ENCODE measurements around the gene TECR.
"Not testable (repeated sequence)": the region's sequence is repeated elsewhere in the genome, so short reads cannot be mapped to it uniquely, and the experiment has no call there.

TECR gene

DNA sequence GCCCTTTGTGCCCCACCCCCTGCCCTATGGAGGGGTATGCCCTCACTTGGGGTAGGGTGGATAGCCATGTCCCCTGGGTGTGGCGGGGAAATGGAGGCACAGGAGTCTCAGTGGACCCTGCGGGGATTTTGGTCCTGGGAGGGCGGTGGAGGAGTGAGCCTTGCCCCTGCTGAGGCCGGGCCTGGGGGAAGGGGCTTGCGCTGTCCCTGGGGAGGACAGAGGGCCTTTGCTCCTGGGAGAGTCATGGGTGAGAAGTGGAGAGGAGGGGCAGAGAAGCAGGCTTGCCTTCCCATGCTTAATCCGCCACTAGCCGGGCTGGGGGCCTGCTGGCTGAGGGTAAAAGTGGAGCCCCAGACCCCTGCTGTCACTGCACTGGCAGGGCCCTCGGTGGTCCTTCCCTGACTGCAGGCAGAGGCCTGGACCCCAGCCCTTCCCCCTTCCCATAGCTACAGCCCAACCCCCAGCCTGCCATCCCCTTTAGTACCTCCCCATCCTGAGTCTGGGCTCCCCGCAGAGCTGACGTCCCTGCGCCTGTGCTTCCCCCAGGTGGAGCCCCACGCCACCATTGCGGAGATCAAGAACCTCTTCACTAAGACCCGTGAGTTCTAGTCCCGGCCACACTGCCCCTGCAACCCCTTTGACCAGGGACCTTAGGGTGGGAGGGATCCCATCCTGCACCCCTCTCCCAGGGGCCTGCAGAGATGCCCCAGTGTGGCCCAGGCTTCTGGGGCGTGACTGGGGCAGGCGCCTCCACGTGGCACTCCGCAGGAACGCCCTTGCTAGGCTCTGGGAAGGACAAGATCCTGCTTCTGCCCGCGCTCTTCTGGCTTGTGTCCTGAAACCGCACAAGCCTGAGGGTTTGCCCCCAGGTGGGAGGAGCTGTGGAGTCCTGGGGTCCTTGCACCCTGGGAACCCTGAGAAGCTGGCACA lies 33.5 kb downstream of the TECR start:
- DNase-seq, result no peak

DNA sequence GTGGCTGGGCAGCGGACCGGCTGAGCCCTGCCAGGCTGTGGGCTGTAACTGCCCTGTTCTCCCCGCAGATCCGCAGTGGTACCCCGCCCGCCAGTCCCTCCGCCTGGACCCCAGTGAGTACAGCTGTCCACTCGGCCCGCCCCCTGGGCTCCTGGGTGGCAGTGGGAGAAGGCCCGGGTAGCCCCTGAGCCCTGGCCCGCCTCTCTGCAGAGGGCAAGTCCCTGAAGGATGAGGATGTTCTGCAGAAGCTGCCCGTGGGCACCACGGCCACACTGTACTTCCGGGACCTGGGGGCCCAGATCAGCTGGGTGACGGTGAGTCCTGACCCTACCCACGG lies 34.2 kb downstream of the TECR start:
- DNase-seq, result no peak

DNA sequence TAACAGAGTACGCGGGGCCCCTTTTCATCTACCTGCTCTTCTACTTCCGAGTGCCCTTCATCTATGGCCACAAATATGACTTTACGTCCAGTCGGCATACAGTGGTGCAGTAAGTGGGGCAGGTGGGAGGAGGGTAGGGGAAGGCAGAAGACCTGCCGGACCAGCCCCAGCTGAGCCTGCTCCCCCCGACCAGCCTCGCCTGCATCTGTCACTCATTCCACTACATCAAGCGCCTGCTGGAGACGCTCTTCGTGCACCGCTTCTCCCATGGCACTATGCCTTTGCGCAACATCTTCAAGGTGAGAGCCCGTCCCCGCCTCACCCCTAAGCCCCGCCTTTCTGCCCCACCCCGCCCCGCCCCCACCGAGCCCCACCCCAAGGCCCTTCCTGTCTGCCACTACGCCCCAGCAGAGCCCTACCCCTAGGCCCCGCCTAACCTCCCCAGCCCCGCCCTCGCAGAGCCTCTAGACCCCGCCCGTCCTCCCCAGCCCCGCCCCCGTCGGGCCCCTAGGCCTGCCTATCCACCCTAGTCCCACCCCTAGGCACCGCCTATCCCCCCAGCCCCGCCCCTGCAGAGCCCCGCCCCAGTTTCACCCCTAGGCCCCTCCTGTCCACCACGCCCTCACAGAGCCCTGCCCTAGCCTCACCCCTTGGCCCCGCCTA lies 34.7 kb downstream of the TECR start:
- no peak for DNase-seq

DNA sequence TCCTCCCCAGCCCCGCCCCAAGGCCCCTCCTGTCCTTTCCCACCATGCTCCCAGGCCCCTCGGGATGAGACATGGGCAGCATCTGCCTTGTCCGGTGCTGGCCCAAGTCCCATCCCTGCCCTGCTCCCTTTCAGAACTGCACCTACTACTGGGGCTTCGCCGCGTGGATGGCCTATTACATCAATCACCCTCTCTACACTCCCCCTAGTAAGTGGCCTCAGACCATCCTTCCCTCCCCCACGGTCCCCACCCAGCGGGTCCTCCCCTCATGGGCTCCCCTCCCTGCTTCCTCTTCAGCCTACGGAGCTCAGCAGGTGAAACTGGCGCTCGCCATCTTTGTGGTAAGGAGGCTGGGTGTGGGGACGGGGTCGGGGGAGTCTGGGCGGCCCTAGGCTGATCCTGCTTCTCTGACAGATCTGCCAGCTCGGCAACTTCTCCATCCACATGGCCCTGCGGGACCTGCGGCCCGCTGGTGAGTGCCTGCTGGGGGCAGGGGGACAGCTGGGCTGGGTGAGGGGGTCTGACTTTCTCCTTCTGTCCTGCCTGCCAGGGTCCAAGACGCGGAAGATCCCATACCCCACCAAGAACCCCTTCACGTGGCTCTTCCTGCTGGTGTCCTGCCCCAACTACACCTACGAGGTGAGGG lies 35.4 kb downstream of the TECR start:
- DNase-seq, result not testable (repeated sequence)

DNA sequence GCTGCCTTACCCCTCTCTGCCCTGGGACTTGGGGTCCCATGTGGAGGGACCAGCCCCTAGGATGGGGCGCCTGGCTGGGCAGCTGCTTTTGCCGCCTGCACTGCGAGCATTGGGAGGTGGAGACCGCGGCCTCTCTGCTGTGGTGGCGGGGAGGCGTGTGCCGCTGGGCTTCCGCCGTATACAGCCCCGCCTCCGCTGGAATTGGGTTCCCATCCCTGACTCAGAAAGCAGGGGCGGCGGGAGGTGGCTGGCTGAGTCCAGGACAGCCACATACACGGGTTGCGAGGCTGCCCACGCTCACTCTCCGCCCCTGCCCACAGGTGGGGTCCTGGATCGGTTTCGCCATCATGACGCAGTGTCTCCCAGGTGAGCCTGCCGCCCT lies 35.9 kb downstream of the TECR start:
- DNase-seq, result no peak

DNA sequence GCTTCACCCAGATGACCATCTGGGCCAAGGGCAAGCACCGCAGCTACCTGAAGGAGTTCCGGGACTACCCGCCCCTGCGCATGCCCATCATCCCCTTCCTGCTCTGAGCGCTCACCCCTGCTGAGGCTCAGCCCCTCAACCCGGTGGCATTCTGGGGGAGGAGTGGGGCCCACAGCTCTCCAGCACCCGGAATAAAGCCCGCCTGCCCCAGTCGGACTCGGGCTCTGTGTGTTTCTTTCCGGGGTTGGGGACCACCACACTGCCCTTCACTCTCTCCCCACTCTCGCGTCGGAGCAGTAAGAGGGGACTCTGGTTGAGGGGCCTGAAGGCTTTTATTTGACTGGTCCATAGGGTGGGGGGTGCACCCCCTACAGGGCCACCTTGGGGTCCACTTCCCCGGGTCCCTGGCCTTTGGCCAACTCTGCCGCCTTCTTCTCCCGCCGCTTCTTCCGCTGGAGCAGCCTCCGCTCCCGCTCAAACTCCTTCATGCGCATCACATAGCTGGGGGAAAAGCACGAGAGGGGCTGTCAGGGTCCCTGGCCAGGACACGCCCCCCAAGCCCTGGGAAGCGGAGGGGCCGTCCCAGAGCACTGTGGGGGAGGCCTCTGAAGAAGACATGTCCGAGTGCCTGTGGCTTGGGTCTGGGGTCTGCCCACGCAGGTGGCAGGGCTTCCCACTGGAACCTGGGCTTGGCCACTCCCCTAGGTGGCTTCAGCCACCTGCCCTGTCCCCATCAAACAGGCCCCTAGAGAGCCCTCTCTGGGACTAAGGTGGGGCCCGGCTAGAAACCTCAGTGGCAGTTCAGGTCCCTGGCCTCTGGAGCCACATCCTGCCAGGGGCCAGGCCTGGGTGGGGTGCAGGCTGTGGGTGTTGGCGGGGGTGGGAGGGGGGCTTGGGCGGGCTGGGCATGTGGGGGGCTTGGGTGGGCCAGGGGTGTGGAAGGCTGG lies 36.6 kb downstream of the TECR start:
- no peak for DNase-seq

DNA sequence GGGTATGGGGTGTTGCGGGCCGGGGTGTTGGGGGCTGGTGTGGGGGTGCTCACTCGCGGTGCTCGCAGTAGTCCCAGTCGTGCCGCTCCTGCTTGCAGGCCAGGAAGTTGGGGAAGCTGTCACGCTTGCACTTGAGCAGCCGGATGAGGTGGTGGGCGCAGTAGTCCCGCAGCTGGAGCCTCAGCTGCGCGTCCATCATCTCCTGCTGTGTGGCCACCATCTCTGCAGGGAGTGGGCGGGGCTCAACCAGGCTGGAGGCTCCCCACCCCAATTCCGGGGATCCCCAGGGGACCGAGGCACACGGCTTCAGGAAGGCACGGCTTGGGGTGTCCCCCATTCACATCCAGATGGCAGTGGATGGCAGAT lies 37.3 kb downstream of the TECR start:
- DNase-seq, result no peak

DNA sequence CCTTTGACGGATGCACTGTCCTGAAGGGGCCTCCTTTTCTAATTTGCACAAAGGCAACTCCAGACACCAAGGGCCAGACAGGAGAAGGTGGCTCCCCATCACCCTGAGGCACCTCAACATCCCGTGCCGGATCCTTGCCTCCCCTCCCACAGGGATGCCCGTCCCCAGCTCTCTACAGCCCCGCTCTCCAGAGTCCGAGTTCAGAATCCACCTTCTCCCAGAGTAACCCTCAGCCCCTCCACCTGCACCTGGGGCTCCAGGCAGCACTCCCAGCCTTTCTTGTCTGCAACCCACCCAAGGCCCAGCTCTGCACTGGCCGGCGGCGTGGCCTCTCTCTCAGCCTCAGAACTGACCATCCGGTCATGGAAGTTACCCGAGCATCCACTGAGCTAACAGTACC lies 37.7 kb downstream of the TECR start:
- DNase-seq, result no peak

DNA sequence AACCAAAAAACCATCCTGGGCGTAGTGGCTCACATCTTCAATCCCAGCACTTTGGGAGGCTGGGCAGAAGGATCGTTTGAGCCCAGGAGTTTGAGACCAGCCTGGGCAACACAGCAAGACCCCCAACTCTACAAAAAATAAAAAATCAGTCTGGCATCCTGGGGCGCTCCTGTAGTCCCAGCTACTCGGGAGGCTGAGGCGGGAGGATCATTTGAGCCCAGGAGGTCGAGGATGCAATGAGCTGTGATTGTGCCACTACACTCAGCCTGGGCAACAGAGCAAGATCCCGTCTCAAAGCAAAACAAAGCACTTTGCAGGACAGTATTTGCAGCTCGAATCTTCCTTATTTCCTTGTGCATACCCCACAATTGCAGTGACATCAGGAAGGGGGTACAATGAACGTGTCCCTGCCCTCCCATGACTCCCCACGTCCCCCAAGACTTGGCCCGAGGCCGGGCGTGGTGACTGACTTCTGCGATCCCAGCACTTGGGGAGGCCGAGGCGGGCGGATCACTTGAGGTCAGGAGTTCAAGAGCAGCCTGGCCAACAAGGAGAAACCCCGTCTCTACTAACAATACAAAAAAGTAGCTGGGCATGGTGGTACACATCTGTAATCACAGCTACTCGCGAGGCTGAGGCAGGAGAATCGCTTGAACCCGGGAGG lies 41.6 kb downstream of the TECR start:
- no peak for DNase-seq

DNA sequence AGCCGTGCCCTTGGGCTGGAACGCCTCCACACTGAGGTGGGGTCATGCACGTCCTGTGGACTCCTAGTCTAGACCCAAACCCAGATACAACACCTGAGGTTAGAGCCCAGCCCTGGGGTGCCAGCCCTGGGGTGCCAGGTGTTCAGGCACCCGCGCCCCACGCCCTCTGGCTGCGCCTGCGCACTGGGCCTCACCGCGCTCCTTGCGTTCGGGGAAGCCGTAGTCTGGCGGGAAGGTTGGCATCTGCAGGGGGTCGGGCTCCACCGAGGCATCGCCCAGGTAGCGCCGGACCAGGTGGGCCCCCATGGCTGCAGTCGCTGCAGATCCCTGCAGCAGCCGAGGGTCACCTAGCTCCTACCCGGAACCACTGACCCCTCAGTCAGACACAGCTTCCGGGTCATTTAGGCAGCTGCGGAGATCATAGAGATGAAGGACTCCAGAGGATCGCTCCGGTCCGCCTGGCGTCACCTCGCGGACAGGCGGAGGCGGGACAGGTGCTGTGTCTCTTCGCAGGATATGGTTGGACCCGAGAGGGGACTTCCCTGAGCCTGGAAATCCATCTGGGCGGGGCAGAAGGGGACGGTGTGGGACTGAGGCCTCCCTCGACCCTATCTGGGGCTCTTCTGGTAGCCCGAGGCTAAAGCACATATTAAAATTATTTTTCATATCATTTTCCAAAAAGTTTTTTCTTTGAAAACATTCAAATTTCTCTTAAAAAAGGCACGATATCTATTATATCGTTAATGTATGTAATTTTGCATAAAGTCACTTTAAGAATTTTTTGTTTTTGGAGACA lies 42.5 kb downstream of the TECR start, which contains the start of gene NDUFB7:
TSS of gene NDUFB7 (minus strand) at position 372 of the 796 bp plus-strand sequence. CDS start at position 306, 66 bp downstream.
- peak; percentile 84 for DNase-seq

DNA sequence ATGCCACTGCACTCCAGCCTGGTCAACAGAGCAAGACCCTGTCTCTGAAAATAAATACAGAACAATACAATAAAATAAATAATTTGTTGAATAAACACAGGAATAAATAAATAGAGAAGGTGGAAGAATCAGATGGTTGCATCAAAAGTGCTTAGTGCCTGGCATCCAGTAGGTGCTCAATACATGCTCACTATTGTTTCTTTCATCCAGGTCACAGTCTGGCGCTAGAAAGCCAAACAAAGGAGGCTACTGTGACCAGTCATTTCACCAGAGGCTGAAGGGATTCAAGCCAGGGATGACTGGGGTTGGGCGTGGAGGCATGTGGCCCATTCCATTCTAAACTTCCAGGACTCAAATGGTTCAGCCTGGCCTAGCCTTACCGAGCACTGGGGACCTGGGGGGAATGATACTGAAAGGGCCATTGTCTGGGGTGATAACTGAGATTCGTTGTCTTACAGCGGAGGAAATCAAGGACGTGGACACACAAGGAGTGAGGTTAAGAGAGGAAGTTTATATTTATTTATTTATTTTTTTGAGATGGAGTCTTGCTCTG lies 46.1 kb downstream of the TECR start:
- no peak for DNase-seq

DNA sequence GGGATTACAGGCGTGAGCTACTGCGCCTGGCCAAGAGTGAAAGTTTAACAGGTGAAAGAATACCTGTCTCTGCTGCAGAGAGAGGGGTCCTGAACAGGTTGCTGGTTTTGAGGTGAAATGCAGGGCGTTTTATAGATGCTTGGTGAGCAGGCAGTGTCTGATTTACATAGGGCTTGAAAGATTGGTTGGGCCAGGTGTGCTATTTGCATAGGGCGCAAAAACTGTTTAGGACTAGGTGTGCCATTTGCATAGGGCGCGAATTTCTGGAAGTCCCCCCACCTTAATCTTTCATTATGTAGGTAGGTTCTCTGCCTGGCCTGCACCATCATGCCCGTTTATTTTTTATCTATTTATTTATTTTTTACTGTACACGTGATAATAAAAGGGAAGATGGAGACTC lies 47.0 kb downstream of the TECR start:
- no peak for DNase-seq

DNA sequence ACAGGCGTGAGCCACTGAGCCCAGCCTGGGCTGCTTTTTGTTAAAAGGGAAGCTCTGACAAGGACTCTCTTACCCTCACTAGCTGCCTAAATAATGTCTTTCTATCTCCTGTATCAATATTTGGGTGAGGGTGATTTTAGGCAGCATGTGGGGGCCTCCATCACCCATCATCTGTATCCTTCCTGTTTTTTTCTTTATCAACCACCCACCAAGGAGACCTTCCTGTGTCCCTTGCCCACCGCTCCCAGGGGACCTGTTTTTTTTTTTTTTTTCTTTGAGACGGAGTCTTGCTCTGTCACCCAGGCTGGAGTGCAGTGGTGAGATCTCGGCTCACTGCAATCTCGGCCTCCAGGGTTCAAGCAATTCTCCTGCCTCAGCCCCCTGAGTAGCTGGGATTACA lies 47.9 kb downstream of the TECR start:
- no peak for DNase-seq

DNA sequence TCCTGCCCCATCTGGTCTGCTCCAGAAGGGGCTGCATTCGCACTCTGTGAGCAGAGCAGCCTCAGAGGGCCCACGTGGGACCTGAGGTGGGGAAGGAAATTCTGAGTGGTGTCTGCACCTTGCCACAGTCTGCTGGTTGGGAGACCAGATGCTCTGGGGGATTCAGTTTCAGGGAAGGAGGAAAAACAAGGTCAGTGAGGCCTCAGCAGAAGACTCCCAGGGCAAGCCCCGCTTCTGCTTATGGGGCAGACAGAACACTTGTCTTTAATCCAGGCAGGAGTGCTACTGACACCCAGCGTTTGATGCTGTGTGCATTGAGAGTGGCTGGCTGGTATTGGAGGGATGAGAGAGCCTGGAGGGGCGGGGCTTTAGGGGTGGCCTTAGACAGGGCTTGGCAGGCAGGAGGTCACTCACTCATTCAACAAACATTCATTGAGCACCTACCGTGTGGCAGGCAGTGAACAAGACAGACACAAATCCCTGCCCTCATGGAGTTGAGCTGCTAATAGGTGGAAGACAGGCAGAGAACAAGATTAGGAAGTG lies 48.6 kb downstream of the TECR start:
- DNase-seq, result no peak

DNA sequence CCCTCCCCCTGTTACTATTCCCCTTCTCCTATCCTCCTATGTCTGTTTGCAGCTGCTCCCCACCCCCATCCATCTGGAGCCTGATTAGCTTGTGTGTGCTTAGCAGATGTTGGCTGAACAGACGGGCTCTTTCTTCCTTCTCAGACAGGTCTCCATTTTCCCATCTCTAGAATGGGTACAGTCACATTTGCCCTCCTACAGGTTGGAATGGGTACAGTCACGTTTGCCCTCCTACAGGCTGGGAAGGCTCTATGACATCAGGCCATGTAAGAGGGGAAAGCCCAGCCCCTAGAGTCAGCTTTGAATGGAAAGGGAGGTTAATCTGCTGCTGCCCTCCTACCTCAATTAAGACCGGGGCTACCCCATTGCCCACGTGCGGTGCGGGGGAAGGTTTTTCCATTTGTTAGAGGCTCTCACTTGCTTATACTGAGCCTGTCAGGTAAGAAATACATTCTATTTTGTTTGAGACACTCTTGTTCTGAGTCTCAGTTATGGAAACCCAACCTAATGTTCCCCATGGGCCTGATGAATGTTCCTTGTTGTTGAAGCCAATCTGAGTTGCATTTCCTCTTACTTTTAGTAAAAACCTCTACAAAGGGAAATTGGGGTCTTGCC lies 51.3 kb downstream of the TECR start:
- no peak for DNase-seq

DNA sequence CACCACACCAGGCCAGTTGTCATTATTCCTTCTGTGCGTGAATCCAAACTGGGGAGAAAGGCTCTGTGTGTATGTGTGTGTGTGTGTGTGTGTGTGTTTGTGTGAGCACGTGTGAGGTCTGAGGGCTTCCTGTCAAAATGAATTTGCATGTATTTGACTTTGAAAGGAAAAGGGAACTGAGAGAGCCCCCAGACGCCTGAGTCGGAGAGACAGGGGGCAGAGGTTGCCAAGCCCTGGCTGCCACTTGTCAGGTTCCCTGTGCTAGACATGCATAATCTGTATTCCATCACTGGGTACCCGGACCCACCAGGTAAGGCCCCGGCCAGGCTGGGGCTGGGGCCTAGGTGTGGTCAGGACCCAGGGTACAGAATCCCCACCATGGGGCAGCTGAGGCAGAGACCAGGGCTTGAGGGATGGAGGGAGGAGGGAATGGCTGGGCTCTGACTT lies 53.5 kb downstream of the TECR start, which contains the start of gene CLEC17A:
TSS of gene CLEC17A (plus strand) at position 191 of the 447 bp plus-strand sequence. CDS start at position 268, 77 bp downstream.
- DNase-seq, result no peak

DNA sequence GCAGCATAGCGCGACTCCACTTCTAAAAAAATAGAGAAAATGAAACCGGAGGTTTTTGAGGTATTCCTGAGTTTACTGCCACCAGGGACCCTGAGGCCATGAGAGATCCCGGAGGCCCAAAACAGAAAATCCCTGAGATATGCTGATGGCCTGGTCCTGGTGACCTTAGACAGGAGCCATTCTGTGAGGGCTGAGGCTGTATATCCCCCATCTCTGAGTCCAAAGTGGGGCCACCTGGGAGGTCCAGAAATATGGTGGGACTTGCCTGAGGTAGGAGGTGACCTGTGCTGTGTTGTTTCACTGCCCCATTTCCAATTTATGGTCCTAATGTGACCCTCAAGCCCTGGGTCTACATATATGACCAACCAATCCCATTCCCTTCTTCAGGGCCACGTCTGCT lies 55.0 kb downstream of the TECR start:
- not testable (repeated sequence) for DNase-seq

DNA sequence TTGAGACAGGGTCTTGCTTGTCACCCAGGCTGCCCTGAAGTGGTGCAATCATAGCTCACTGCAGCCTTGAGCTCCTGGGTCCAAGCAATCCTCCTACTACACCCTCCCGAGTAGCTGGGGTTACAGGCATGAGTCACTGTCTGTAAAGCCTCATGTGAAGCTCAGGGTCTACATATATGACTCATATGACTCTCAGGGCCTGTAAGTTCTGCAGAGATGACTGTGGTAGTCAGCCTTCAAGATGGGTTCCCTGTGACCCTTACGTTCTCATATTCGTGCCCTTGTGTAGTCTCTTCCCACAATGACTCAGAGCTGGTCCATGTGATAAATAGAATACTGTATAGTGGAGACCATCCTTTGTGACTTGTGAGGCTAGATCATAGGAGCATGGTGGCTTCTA lies 55.8 kb downstream of the TECR start:
- DNase-seq, result not testable (repeated sequence)

DNA sequence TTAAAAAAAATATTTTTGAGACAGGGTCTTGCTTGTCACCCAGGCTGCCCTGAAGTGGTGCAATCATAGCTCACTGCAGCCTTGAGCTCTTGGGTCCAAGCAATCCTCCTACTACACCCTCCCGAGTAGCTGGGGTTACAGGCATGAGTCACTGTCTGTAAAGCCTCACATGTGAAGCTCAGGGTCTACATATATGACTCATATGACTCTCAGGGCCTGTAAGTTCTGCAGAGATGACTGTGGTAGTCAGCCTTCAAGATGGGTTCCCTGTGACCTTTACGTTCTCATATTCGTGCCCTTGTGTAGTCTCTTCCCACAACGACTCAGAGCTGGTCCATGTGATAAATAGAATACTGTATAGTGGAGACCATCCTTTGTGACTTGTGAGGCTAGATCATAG lies 60.0 kb downstream of the TECR start:
- DNase-seq, result not testable (repeated sequence)

DNA sequence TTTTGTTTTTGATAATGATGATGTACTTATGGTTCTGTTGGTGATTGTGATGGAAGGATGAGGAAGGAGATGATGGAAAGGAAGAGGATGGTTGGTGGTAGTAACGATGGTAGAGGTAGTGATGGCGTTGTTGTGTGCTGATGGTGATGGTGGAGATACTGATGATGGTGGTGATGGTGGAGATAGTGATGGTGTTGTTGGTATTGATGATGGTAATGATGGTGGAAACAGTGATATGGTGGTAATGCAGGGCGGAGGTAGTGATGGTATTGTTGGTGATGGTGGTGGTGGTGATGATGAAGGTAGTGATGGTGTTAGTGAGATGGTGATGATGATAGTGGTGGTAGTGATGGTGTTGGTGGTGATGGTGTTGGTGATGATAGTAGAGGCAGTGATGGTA lies 66.2 kb downstream of the TECR start:
- DNase-seq, result no peak

Data from KG1 (cell line).